HUES48 (cell line): ENCODE data around the gene KNCN.
A peak's percentile ranks its signal among the peaks of the same experiment; 100 is the strongest.

Experiments used
- H3K27ac ChIP-seq: one replicate; pipeline ENCODE4 v1.7.0; 2013; ENCODE audit warnings: low read depth, low read length, inconsistent platforms
- H3K27me3 ChIP-seq: 2 replicates; pipeline ENCODE4 v1.6.1; 2013; ENCODE audit warnings: mild to moderate bottlenecking, low read length; ENCODE audit not compliant: control insufficient read depth, insufficient read depth
- H3K36me3 ChIP-seq: 2 replicates; pipeline ENCODE4 v1.6.1; 2013; ENCODE audit warnings: low read length; ENCODE audit not compliant: control insufficient read depth, insufficient read depth
- H3K4me1 ChIP-seq: 2 replicates; pipeline ENCODE4 v1.6.1; 2013; ENCODE audit warnings: mild to moderate bottlenecking, low read length; ENCODE audit not compliant: control insufficient read depth, insufficient read depth
- H3K4me3 ChIP-seq: 2 replicates; pipeline ENCODE4 v1.5.1; 2013; ENCODE audit warnings: mild to moderate bottlenecking, low read depth, low read length
- H3K9ac ChIP-seq: 2 replicates; pipeline ENCODE4 v1.6.1; 2013; ENCODE audit warnings: mild to moderate bottlenecking, low read depth, low read length, moderate library complexity
- H3K9me3 ChIP-seq: 2 replicates; pipeline ENCODE4 v1.6.1; 2013; ENCODE audit warnings: low read length; ENCODE audit not compliant: control insufficient read depth, insufficient read depth

The KNCN gene

DNA sequence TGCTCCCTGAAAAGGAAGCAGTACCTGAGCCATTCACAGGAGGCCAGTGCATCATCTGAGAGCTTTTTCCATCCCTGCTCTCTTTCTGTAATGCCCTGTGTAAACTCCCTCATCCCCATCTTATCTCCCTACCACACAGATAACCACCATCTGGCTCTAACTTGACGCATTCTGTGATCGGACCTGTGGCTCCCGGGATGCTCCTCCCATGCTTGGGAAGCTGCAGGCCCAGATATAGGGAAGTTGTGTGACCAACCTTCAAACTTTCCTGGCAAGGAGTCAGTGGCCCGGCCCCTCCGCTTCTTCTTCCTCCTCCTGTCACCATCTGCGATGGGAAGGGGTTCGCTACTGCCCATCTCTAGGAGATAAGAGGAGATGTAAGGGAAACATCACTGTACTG is 31.5 kb upstream of the KNCN start:
- H3K4me1 ChIP-seq = peaks cover 4% of the 10 kb centered on the region; the same call in 1 of the 2 replicates
- no peak overlapping the region for H3K4me3 ChIP-seq
- no peaks in the 10 kb centered on the region for H3K9me3 ChIP-seq
- H3K9ac ChIP-seq = no peak overlapping the region
- H3K27ac ChIP-seq = no peak overlapping the region
- H3K27me3 ChIP-seq = no peaks in the 10 kb centered on the region
- peaks cover 8% of the 10 kb centered on the region for H3K36me3 ChIP-seq

DNA sequence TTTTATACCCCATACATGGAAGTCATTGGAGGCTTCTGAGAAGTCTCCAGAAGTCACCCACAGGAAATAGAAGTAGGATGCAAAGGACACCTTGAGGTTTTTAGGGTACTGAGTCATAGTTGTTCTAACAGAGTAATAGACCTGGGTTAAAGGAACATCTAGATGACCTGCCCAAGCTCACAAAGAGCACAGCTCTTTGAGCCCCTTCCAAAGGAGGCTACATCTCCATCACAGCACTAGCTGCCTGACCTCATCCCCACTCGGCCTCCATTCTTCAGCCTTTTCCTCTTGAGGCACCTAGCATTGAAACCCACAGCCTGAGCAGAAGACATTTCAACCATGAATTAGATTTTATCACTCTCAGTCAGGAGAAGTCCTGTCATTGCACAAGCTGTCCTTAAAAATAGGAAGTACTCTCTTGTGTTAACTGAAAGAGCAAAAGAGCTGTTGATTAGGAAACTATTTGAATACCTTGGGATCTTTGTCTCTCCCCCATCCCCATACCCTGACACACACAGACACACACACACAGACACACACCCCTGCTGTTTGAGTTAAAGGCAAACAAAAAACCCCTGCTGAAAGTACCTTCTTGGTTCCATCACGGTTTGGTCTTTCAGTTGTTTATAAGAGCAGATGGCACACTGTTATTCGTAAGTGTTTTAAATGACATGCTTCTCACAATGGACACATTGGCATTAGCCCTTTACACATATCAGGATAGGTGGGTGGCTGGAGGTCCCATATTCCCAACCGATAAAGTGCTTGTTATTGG is 30.4 kb upstream of the KNCN start:
- H3K27ac ChIP-seq = no peak overlapping the region
- no peak overlapping the region for H3K9ac ChIP-seq
- peaks cover 8% of the 10 kb centered on the region for H3K36me3 ChIP-seq

DNA sequence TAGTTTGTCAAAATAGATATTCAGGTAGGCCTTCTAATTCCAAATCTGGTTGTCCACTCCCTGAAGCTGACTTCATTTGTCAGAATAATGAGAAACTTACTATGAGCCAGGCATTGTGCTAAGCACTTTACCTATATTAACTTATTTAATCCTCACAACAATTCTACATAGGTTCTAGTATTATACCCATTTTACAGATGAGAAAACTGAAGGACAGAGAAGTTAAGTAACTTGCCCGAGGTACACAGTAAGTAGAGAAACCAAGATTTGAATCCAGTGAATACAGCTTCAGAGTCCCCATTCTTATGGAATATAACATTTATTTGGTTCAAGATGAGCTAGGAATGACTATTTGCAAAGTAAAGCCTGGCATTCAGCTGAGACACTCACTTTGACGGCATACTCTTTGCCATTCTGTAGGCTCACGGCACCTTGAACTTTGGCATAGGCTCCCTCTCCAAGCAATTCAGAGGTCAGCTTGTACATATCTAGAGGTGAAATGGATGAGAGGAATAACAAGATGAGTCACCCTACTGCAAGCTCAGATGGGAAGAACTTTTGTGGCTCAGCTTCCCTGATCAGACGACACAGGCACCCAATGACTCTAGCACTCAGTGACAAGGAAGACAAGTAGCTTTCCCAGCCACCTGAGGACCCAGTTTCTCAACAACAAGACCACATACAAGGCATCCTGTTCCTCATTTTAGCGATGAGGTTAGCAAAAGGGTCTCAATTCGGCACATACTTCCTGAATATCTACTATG is 28.9 kb upstream of the KNCN start:
- Histone ChIP-seq H3K36me3 (peaks cover 8% of the 10 kb centered on the region), H3K9ac (no peak overlapping the region), H3K4me1 (peaks cover 13% of the 10 kb centered on the region; the same call in 1 of the 2 replicates), H3K4me3 (no peak overlapping the region), H3K9me3 (no peaks in the 10 kb centered on the region), H3K27me3 (no peaks in the 10 kb centered on the region), H3K27ac (no peak overlapping the region)

More for the DNA sequence above, 30.4 kb upstream of the KNCN start:
- H3K4me3 ChIP-seq = no peak overlapping the region
- no peaks in the 10 kb centered on the region for H3K27me3 ChIP-seq
- H3K9me3 ChIP-seq = no peaks in the 10 kb centered on the region
- H3K4me1 ChIP-seq = peaks cover 4% of the 10 kb centered on the region; the same call in 1 of the 2 replicates

DNA sequence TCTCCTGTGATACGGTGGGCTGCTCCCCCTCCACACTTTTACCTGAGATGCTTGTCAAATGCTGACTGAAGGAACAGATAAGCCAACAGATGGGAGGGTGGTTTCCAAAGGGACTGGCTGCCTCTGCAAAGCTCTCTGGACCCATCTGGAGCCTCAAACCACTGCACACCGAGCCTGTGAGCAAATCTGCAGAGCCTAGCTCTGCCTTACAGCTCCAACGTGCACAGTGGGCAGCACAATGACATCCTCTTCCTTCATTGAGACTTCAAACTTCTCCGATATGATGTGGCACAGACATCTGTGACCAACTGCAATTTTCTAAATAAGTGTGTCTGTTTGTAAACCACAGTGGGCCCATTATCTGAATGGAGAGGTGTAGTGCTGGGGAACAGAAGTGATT is 26.2 kb upstream of the KNCN start:
- Histone ChIP-seq H3K4me1 (peaks cover 16% of the 10 kb centered on the region; the same call in 1 of the 2 replicates), H3K4me3 (no peak overlapping the region), H3K27ac (no peak overlapping the region), H3K36me3 (peaks cover 8% of the 10 kb centered on the region), H3K9ac (no peak overlapping the region), H3K27me3 (no peaks in the 10 kb centered on the region), H3K9me3 (no peaks in the 10 kb centered on the region)

DNA sequence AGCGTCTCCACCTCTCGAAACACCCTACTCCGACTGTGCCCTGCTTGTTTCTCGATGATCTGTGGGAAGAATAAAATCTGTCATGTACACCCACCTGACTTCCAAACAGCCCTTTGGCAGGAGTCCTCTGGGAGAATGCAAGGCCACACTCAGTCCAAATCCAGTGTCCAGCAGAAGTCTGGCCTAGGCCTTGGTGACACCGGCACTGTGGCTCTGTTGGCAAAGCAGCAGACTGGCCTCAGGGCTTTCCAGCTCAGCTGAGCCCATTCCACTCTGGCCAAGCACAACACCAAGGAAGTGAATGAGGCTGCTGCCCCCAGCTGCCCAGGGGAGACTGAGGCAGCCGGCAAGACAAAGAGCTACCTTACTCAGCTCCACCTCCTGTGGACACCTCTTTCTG is 25.1 kb upstream of the KNCN start:
- no peak overlapping the region for H3K4me3 ChIP-seq
- H3K9me3 ChIP-seq = no peaks in the 10 kb centered on the region
- H3K27ac ChIP-seq = no peak overlapping the region
- peaks cover 12% of the 10 kb centered on the region; the same call in 1 of the 2 replicates for H3K4me1 ChIP-seq
- peaks cover 8% of the 10 kb centered on the region for H3K36me3 ChIP-seq
- no peaks in the 10 kb centered on the region for H3K27me3 ChIP-seq
- no peak overlapping the region for H3K9ac ChIP-seq

DNA sequence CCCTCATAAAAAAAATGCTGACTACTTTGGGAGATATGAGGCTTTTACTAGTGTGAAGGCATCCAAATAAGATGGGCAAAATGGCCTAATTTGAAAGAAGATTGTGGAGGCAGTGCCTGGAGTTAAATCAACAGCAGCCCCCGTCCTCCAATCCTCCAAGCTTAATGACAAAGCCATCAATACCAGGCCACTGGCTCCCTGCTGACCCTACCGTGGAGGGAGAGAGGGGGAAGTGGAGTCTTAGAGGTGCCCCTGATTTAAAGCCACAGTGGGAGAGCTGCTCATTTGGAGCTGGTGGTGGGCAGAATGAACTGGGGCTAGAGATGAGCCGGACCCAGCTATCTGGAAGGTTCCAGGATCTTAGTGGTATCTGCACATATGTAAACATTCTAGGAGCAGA is 24.3 kb upstream of the KNCN start:
- Histone ChIP-seq H3K27me3 (no peaks in the 10 kb centered on the region), H3K27ac (peak overlapping the region; percentile 53), H3K4me3 (no peak overlapping the region), H3K4me1 (peaks cover 12% of the 10 kb centered on the region; the same call in 1 of the 2 replicates), H3K9me3 (no peaks in the 10 kb centered on the region), H3K36me3 (peaks cover 8% of the 10 kb centered on the region), H3K9ac (no peak overlapping the region)

DNA sequence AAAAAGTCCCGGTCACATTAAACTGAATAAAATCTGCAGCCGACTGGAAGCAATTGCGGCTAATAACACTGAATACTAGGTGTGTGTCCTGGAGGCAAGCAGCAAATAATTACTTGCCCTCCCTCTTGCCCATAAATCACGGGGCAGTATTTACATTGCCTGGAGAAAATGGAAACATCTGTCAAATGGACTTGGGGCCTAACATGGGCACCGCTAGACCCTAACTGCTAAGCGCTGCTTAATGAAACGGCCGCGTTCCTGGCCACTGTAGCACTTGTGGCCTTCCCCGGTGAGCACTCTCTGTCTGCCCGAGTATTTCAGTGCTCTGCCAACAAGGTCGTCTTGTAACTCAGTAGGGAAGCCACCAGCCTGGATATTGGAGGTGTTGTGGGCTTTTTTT is 23.9 kb upstream of the KNCN start:
- no peaks in the 10 kb centered on the region for H3K9me3 ChIP-seq

DNA sequence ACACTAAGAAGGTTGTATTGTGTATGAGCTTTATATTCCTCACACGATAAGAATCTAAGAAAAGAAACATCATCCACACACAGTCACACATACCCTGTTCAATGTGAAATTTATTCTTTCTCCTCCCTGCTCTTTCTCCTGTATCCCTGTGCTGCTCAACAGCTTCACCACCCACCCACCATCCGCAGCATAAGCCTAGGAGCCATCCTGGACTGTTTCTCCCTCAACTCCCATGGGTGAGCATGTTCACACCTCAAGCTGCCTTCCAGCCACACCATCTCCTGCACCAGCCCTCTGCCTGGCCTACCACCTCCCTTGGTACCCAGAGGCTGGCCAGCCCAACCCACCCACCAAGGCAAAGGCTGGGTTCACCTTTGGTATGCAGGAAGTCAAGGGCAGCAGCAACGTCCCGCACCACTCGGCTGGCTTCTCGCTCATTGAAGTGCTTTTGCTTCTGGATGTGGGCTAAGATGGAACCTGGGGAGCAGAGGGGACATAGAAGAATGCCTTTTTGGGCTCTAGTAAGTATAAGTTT is 20.3 kb upstream of the KNCN start:
- Histone ChIP-seq H3K9me3 (no peaks in the 10 kb centered on the region), H3K27me3 (no peaks in the 10 kb centered on the region), H3K9ac (no peak overlapping the region), H3K36me3 (no peaks in the 10 kb centered on the region), H3K4me3 (no peak overlapping the region), H3K4me1 (peaks cover 23% of the 10 kb centered on the region; the same call in 1 of the 2 replicates), H3K27ac (no peak overlapping the region)

More for the DNA sequence above, 23.9 kb upstream of the KNCN start:
- no peak overlapping the region for H3K9ac ChIP-seq
- peaks cover 6% of the 10 kb centered on the region for H3K36me3 ChIP-seq
- peak overlapping the region; percentile 53 for H3K27ac ChIP-seq
- peaks cover 12% of the 10 kb centered on the region; the same call in 1 of the 2 replicates for H3K4me1 ChIP-seq
- H3K4me3 ChIP-seq = no peak overlapping the region
- H3K27me3 ChIP-seq = no peaks in the 10 kb centered on the region

DNA sequence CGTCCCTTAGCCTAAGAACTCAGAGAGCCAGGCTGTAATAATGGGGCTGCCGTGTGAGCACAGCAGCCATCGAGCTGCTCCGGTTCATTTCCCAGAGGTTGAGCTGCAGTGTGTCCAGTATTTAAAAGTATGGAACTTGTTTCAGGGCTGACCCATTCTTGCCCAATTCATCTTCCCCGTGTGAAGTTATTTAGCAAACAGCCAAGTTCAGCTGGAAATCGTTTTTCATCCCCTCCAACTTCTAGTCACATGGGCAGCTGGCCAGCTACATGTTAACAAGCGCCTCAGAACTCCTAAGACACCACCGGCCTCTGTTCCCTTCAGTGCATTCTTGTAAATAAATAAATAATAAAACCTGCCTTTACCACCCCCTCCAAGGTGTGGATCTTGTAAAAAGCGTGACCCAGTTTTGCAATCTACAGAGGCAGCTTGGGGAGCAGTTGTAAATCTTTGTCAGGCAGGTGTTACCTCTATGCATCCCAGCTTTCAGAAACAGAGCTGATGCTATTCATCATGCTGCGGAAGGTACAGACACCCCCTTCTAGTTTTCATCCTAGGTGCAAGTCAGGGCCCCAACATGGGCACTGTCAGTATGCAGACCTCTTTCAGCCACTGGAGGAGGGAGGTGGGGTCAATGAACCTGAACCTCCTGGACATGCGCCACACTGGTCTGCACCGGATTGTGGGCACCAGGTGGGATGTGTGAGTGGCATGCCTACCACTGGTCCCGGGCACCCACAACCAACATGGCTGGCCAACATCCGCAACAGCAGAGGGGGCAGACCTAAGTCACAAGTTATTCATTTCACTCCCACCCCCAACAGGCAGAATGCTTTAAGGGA is 18.7 kb upstream of the KNCN start:
- no peaks in the 10 kb centered on the region for H3K36me3 ChIP-seq
- H3K9ac ChIP-seq = no peak overlapping the region
- H3K4me1 ChIP-seq = peaks cover 11% of the 10 kb centered on the region; the same call in 1 of the 2 replicates
- H3K27me3 ChIP-seq = no peaks in the 10 kb centered on the region
- no peak overlapping the region for H3K4me3 ChIP-seq
- no peak overlapping the region for H3K27ac ChIP-seq
- no peaks in the 10 kb centered on the region for H3K9me3 ChIP-seq

DNA sequence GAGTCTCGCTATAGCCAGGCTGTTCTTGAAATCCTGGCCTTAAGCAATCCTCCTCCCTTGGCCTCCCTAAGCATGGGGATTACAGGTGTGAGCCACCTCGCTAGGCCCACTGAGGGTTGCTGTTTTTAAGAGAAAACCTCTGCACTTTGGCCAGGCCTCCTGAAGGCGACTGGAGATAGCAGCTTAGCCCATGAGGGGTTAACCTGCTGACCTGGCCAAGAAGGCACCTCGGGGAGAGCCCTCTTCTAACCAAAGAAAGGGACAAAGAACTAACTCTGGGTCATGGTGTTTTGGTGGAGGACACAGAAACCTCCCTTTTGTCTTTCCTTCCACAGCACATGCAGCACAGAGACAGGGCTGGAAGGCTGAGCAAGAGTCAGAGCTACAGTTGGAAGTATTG is 17.7 kb upstream of the KNCN start:
- Histone ChIP-seq H3K4me1 (peaks cover 11% of the 10 kb centered on the region; the same call in 1 of the 2 replicates), H3K27ac (no peak overlapping the region), H3K9me3 (no peaks in the 10 kb centered on the region), H3K9ac (no peak overlapping the region), H3K4me3 (no peak overlapping the region), H3K36me3 (no peaks in the 10 kb centered on the region), H3K27me3 (no peaks in the 10 kb centered on the region)
